ENCODE data around the gene HIC1.
A peak's percentile ranks its signal among the peaks of the same experiment; 100 is the strongest.

Gene HIC1

DNA sequence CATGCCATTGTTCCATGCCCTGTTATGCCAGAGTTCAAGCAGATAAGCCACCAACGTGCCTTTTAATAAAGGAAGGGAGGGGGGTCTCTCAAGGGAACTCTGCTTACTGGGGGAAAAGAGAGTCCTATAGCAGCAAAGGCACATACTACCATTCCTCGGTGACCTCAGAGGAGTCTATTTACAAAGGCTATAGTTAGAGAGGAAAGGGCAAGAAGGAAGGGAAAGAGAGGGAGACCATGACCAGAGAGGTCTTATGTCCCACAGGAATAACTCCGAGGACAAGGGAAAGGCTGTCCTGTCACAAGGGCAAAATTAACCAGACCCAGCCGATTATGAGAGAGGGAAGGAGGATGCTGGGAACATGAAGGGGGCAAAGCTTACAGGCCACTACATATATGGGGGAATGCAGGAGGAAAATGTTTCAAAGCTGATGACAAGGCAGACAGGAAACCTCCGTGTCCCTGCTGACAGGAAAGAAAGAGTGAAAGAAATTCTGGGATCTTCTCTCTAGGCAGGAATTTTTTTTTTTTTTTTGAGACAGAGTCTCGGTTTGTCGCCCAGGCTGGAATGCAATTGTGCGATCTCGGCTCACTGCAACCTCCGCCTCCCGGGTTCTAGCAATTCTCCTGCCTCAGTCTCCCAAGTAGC is 51.5 kb downstream of the HIC1 start:
- peak overlapping the region; percentile 61 to 65 for H3K27ac ChIP-seq
- H3K27me3 ChIP-seq = no peaks in the 10 kb centered on the region
- no peak overlapping the region for H3K4me3 ChIP-seq
- no peaks in the 10 kb centered on the region for H3K9me3 ChIP-seq
- H3K4me1 ChIP-seq = peaks cover 0 to 30% (median 20%) of the 10 kb centered on the region in 4 donors
- no peak for DNase-seq
- no peaks in the 10 kb centered on the region for H3K36me3 ChIP-seq
- intact Hi-C loops (cut with DNase I; ENCODE audit: low total_unique reads) = no loop called here
- TF ChIP-seq, protein P1, sequence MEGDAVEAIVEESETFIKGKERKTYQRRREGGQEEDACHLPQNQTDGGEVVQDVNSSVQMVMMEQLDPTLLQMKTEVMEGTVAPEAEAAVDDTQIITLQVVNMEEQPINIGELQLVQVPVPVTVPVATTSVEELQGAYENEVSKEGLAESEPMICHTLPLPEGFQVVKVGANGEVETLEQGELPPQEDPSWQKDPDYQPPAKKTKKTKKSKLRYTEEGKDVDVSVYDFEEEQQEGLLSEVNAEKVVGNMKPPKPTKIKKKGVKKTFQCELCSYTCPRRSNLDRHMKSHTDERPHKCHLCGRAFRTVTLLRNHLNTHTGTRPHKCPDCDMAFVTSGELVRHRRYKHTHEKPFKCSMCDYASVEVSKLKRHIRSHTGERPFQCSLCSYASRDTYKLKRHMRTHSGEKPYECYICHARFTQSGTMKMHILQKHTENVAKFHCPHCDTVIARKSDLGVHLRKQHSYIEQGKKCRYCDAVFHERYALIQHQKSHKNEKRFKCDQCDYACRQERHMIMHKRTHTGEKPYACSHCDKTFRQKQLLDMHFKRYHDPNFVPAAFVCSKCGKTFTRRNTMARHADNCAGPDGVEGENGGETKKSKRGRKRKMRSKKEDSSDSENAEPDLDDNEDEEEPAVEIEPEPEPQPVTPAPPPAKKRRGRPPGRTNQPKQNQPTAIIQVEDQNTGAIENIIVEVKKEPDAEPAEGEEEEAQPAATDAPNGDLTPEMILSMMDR (IDR thresholded peaks at IDR 0.05) = no peak

GRCh38 chr17:2107050-2107449 is 52.1 kb downstream of the HIC1 start:
- Histone ChIP-seq H3K36me3 (no peaks in the 10 kb centered on the region), H3K9me3 (no peaks in the 10 kb centered on the region), H3K4me3 (no peak overlapping the region), H3K27me3 (no peaks in the 10 kb centered on the region), H3K4me1 (peaks cover 0 to 30% (median 20%) of the 10 kb centered on the region in 4 donors), H3K27ac (peak overlapping the region; percentile 61 to 65)
- DNase-seq = no peak
- TF ChIP-seq, protein P1 (IDR thresholded peaks at IDR 0.05) = no peak
- intact Hi-C loops (cut with DNase I; ENCODE audit: low total_unique reads) = no loop called here

GRCh38 chr17:2107506-2107905 is 52.6 kb downstream of the HIC1 start:
- H3K36me3 ChIP-seq = no peaks in the 10 kb centered on the region
- H3K4me1 ChIP-seq = peaks cover 0 to 30% (median 20%) of the 10 kb centered on the region in 4 donors
- no peak overlapping the region for H3K4me3 ChIP-seq
- DNase-seq = peak; percentile 67 to 86
- peak overlapping the region; percentile 61 to 65 for H3K27ac ChIP-seq
- no peaks in the 10 kb centered on the region for H3K9me3 ChIP-seq
- TF ChIP-seq, protein P1 (IDR thresholded peaks at IDR 0.05) = no peak
- intact Hi-C loops (cut with DNase I; ENCODE audit: low total_unique reads) = no loop called here
- H3K27me3 ChIP-seq = no peaks in the 10 kb centered on the region

- intact Hi-C loops (cut with DNase I; ENCODE audit: low total_unique reads) = no loop called here
- Histone ChIP-seq H3K9me3 (no peaks in the 10 kb centered on the region), H3K27ac (peak overlapping the region; percentile 61 to 65), H3K4me3 (no peak overlapping the region), H3K4me1 (peaks cover 0 to 30% (median 20%) of the 10 kb centered on the region in 4 donors), H3K36me3 (no peaks in the 10 kb centered on the region), H3K27me3 (no peaks in the 10 kb centered on the region)
- TF ChIP-seq, protein P1 (IDR thresholded peaks at IDR 0.05) = no peak
- DNase-seq = no peak
Measured at GRCh38 chr17:2108170-2108569, 53.3 kb downstream of the HIC1 start.

DNA sequence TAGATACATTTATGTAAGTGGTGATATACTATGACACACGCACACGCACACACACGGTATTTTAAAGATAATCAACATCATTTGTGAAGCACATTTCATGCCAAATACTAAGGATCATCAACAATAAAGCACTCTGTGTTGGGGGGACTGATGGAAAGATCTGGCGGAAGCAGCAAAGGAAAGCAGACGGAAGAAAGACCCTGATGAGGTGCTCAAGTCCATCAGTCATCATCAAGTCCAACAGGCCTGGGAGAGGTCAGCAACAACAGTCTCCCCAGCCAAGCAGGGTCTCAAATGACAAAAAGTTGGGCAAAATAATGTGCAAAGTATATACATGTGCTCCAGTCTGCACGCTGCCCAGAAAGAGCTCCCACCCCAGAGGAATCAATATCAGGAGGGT is 55.5 kb downstream of the HIC1 start:
- Histone ChIP-seq H3K4me3 (no peak overlapping the region), H3K4me1 (peaks cover 0 to 30% (median 20%) of the 10 kb centered on the region in 4 donors), H3K9me3 (no peaks in the 10 kb centered on the region), H3K36me3 (no peaks in the 10 kb centered on the region), H3K27me3 (no peaks in the 10 kb centered on the region), H3K27ac (no peak overlapping the region)
- TF ChIP-seq, protein P1 (IDR thresholded peaks at IDR 0.05) = no peak
- no peak for DNase-seq
- intact Hi-C loops (cut with DNase I; ENCODE audit: low total_unique reads) = no loop called here
